Endodermal cell (in vitro differentiated cells): ENCODE results near the gene HRNR. TPM values are rescaled to one million over a fixed set of nuclear protein-coding genes. Genes with fewer than 3 reads are reported as not detected.

Source experiments
- DNase-seq: peaks from one replicate; pipeline ENCODE4 v3.0.0-alpha.2; 2017
- H3K27ac ChIP-seq: 2 replicates; pipeline ENCODE4 v1.5.1; 2013; ENCODE audit warnings: mild to moderate bottlenecking, low read depth, low read length, moderate library complexity
- H3K27me3 ChIP-seq: 2 replicates; pipeline ENCODE4 v1.6.1; 2013; ENCODE audit warnings: mild to moderate bottlenecking, low read length, moderate library complexity; ENCODE audit not compliant: insufficient read depth, control insufficient read depth, poor library complexity, severe bottlenecking
- H3K36me3 ChIP-seq: 2 replicates; pipeline ENCODE4 v1.7.0; 2013; ENCODE audit warnings: mild to moderate bottlenecking, low read length, moderate library complexity; ENCODE audit not compliant: control insufficient read depth, insufficient read depth
- H3K4me1 ChIP-seq: one replicate; pipeline ENCODE4 v1.7.0; 2013; ENCODE audit warnings: low read length; ENCODE audit not compliant: control insufficient read depth, insufficient read depth
- H3K4me3 ChIP-seq: 2 replicates; pipeline ENCODE4 v1.5.1; 2013; ENCODE audit warnings: mild to moderate bottlenecking, low read length, moderate library complexity
- H3K9ac ChIP-seq: 2 replicates; pipeline ENCODE4 v1.6.1; 2013; ENCODE audit warnings: mild to moderate bottlenecking, low read length, moderate library complexity; ENCODE audit not compliant: poor library complexity, severe bottlenecking; ENCODE audit errors: extremely low read depth
- H3K9me3 ChIP-seq: 2 replicates; pipeline ENCODE4 v1.6.1; 2013; ENCODE audit warnings: mild to moderate bottlenecking, low read length, moderate library complexity; ENCODE audit not compliant: control insufficient read depth
- H3K27ac Mint-ChIP-seq: 2 replicates; pipeline ENCODE4 v1.8.0; 2020; ENCODE audit warnings: mixed read lengths
- H3K27me3 Mint-ChIP-seq: 2 replicates; pipeline ENCODE4 v1.8.0; 2021; ENCODE audit warnings: mild to moderate bottlenecking, mixed read lengths; ENCODE audit not compliant: insufficient read depth
- H3K36me3 Mint-ChIP-seq: 2 replicates; pipeline ENCODE4 v1.8.0; 2020; ENCODE audit warnings: low read depth, mixed read lengths
- H3K4me1 Mint-ChIP-seq: 2 replicates; pipeline ENCODE4 v1.8.0; 2020; ENCODE audit warnings: mixed read lengths
- H3K4me3 Mint-ChIP-seq: 2 replicates; pipeline ENCODE4 v1.8.0; 2020; ENCODE audit warnings: mild to moderate bottlenecking, moderate library complexity, mixed read lengths
- H3K9me3 Mint-ChIP-seq: 2 replicates; pipeline ENCODE4 v1.8.0; 2020; ENCODE audit warnings: mild to moderate bottlenecking, mixed read lengths
- WGBS, 2 experiments: methylation state at CpG; one replicate each; pipeline versions ENCODE4 v1.1.5 to v1.1.7; 2013; ENCODE audit warnings: missing lambda C conversion rate in 2 of 2, mixed read lengths in 1 of 2; ENCODE audit not compliant: insufficient coverage in 1 of 2, insufficient read length in 1 of 2; 5-methylcytosine and 5-hydroxymethylcytosine counted together
- total RNA-seq, 2 donors: library from RNA; stranded (reverse); fragmentation: NEBNext Ultra II Directional in 1 of 2; extraction: Animal tissue kit (Norgen Biotek cat#: 25700) in 1 of 2; gene quantifications; 2 replicates in 1 of 2; 3 replicates in 1 of 2; pipeline ENCODE4 v1.2.1, GENCODE V29; 2021
- TF ChIP-seq, protein P1 (sequence below): fragments of 200-600 bp; sonication (generic); conservative IDR thresholded peaks from 2 replicates; pipeline ENCODE4 v1.5.0; 2021; ENCODE audit warnings: antibody characterized with exemption, mild to moderate bottlenecking

Gene HRNR
- total RNA-seq, 2 donors from 2014 or later, result not detected

DNA sequence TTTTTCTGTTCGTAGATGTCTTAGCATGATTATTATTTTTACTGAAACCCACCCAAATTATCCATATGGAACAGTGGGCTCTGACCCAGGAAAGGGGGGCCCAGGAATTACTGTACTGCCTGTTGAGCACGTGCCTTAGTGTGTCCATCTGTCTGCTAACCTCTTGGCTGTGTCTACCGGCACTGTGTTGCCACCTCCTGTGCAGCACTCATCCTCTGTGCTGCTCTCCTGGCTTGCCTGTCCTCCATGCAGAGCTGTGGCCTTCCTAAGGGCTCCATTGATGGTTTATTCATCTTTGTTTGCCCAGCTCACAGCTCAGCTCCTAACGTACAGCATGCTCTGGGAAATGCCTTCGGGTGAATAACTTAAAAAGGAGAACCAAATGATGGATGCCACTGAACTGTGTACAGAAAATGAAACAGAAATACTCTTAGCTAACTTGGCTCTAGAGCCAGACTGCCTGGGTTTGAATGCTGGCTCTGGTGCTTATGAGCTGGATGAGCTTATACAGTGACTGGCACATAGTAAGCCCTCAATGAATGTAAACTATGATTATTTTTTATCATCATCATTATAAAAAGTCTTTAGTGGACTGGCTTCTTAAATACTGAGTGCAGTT, 53.6 kb downstream of the HRNR start:
- 53 to 64% methylated on average over 3 to 5 of the region's 5 CpGs for WGBS, 2 experiments
- H3K4me3 Mint-ChIP-seq, result no peak overlapping the region
- H3K9me3 Mint-ChIP-seq, result peaks cover 2% of the 10 kb centered on the region
- H3K27me3 Mint-ChIP-seq, result peaks cover 34% of the 10 kb centered on the region
- no peak overlapping the region for H3K27ac ChIP-seq
- no peaks in the 10 kb centered on the region for H3K27me3 ChIP-seq
- no peak for DNase-seq
- TF ChIP-seq, protein P1, sequence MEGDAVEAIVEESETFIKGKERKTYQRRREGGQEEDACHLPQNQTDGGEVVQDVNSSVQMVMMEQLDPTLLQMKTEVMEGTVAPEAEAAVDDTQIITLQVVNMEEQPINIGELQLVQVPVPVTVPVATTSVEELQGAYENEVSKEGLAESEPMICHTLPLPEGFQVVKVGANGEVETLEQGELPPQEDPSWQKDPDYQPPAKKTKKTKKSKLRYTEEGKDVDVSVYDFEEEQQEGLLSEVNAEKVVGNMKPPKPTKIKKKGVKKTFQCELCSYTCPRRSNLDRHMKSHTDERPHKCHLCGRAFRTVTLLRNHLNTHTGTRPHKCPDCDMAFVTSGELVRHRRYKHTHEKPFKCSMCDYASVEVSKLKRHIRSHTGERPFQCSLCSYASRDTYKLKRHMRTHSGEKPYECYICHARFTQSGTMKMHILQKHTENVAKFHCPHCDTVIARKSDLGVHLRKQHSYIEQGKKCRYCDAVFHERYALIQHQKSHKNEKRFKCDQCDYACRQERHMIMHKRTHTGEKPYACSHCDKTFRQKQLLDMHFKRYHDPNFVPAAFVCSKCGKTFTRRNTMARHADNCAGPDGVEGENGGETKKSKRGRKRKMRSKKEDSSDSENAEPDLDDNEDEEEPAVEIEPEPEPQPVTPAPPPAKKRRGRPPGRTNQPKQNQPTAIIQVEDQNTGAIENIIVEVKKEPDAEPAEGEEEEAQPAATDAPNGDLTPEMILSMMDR, result no peak
- no peaks in the 10 kb centered on the region for H3K36me3 ChIP-seq
- no peaks in the 10 kb centered on the region for H3K36me3 Mint-ChIP-seq
- no peak overlapping the region for H3K27ac Mint-ChIP-seq
- H3K4me3 ChIP-seq, result no peak overlapping the region
- H3K9me3 ChIP-seq, result peaks cover 16% of the 10 kb centered on the region
- no peaks in the 10 kb centered on the region for H3K4me1 Mint-ChIP-seq
- H3K9ac ChIP-seq, result no peak overlapping the region
- H3K4me1 ChIP-seq, result no peaks in the 10 kb centered on the region

DNA sequence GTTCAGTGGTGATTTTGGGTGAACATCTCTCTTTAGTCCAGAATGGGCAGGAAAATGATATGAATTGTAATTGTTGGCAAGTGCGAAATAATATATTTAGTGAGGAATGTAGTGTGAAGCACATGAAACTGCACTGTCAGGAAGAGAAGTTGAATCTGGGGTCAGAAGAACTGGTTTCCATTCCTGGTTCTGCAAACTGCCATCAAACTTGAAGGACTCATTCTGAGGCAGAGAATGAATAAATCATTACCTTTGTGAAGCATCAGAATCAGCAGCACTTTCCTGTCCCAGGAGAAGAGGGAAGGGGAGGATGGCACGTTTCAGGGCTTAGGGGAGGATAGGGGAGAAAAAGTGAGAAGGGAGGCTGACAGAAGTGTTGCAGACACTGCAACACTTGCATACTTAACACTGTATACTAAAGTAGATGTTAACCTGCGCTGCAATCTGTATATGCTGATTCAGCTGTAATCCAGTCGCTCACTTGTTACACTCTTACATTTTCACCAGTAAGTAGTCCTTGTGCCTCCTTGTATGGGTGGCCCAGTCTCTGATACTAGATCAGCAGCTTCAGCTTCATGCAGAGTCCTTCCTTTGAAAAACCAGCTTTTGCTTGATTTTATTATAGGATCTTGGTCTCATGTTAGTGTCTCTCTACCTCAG, 54.5 kb downstream of the HRNR start:
- Histone ChIP-seq H3K9me3 (peaks cover 16% of the 10 kb centered on the region), H3K36me3 (no peaks in the 10 kb centered on the region), H3K9ac (no peak overlapping the region), H3K4me3 (no peak overlapping the region), H3K27me3 (no peaks in the 10 kb centered on the region), H3K4me1 (no peaks in the 10 kb centered on the region), H3K27ac (no peak overlapping the region)
- TF ChIP-seq, protein P1, result no peak
- no peak overlapping the region for H3K27ac Mint-ChIP-seq
- H3K36me3 Mint-ChIP-seq, result no peaks in the 10 kb centered on the region
- H3K9me3 Mint-ChIP-seq, result peaks cover 2% of the 10 kb centered on the region
- no peak overlapping the region for H3K4me3 Mint-ChIP-seq
- 46 to 83% methylated on average over 3 to 4 of the region's 4 CpGs for WGBS, 2 experiments
- DNase-seq, result no peak
- no peaks in the 10 kb centered on the region for H3K4me1 Mint-ChIP-seq
- peaks cover 31% of the 10 kb centered on the region for H3K27me3 Mint-ChIP-seq

DNA sequence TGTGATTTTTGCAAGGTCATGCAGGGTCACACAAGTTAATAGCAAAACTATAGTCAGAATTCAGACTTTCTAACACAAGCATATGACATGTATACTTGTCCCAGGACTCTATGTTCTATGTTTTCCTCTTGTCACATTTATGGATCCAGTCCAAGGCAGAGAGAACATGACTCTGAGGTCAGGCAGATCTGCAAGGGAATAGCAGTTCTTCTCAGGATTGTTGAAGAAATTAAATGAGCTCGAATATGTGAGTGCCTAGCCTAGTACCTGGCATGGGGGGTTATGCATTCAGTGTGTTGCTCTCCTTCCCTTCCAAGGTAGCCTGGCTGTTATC, 55.5 kb downstream of the HRNR start:
- H3K9ac ChIP-seq, result no peak overlapping the region
- peaks cover 2% of the 10 kb centered on the region for H3K9me3 Mint-ChIP-seq
- H3K36me3 Mint-ChIP-seq, result no peaks in the 10 kb centered on the region
- no peaks in the 10 kb centered on the region for H3K4me1 Mint-ChIP-seq
- H3K27ac ChIP-seq, result no peak overlapping the region
- H3K27me3 Mint-ChIP-seq, result peaks cover 24% of the 10 kb centered on the region
- H3K4me3 ChIP-seq, result no peak overlapping the region
- 46 to 71% methylated on average over 1 of the region's 1 CpG for WGBS, 2 experiments
- H3K36me3 ChIP-seq, result no peaks in the 10 kb centered on the region
- H3K4me1 ChIP-seq, result no peaks in the 10 kb centered on the region
- no peak overlapping the region for H3K27ac Mint-ChIP-seq
- no peak for DNase-seq
- no peaks in the 10 kb centered on the region for H3K27me3 ChIP-seq
- no peak overlapping the region for H3K4me3 Mint-ChIP-seq
- TF ChIP-seq, protein P1, result no peak
- H3K9me3 ChIP-seq, result peaks cover 15% of the 10 kb centered on the region
